Sigmoid colon (tissue), 4 donors: ENCODE results near the gene PLAC8.
"Not testable (repeated sequence)": the region's sequence is repeated elsewhere in the genome, so short reads cannot be mapped to it uniquely, and the experiment has no call there.

Source experiments
- CTCF ChIP-seq, 4 experiments: fragments of 450-650 bp in 3 of 4; fragments of 200-600 bp in 1 of 4; IDR thresholded peaks; one replicate each; pipeline ENCODE4 v1.5.1; 2016 to 2019; ENCODE audit warnings: antibody characterized with exemption in 4 of 4, mild to moderate bottlenecking in 3 of 4, moderate library complexity in 2 of 4
- EP300 ChIP-seq, 4 donors: sonication (generic); formaldehyde crosslinking; IDR thresholded peaks; one replicate each; pipeline ENCODE4 v1.6.1; 2017; ENCODE audit warnings: antibody characterized with exemption in 4 of 4
- POLR2A ChIP-seq, 2 donors: fragments of 450-650 bp; IDR thresholded peaks; one replicate each; pipeline ENCODE4 v1.6.1; 2016; ENCODE audit warnings: antibody characterized with exemption in 2 of 2, mild to moderate bottlenecking in 2 of 2, moderate library complexity in 2 of 2
- POLR2AphosphoS5 ChIP-seq, 4 donors: sonication (generic); formaldehyde crosslinking; IDR thresholded peaks; one replicate each; pipeline ENCODE4 v1.6.1; 2017; ENCODE audit warnings: antibody characterized with exemption in 4 of 4

- not testable (repeated sequence) for TF ChIP-seq CTCF, POLR2AphosphoS5, EP300, POLR2A (IDR thresholded peaks at IDR 0.05)
These were observed 65.7 kb downstream of the PLAC8 start for GRCh38 chr4:83048781-83049180.
